ENCODE data around the gene DPP3.
"Not testable (repeated sequence)": the region's sequence is repeated elsewhere in the genome, so short reads cannot be mapped to it uniquely, and the experiment has no call there.

The DPP3 gene, protein sequence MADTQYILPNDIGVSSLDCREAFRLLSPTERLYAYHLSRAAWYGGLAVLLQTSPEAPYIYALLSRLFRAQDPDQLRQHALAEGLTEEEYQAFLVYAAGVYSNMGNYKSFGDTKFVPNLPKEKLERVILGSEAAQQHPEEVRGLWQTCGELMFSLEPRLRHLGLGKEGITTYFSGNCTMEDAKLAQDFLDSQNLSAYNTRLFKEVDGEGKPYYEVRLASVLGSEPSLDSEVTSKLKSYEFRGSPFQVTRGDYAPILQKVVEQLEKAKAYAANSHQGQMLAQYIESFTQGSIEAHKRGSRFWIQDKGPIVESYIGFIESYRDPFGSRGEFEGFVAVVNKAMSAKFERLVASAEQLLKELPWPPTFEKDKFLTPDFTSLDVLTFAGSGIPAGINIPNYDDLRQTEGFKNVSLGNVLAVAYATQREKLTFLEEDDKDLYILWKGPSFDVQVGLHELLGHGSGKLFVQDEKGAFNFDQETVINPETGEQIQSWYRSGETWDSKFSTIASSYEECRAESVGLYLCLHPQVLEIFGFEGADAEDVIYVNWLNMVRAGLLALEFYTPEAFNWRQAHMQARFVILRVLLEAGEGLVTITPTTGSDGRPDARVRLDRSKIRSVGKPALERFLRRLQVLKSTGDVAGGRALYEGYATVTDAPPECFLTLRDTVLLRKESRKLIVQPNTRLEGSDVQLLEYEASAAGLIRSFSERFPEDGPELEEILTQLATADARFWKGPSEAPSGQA
- total RNA-seq: 38.5 to 114 (median 73.2) reads per million in 18 experiments

- DNase-seq: peak; percentile 98 to 99
Observed at GRCh38 chr11:66480117-66480938, at the start of gene DPP3. TSS of gene DPP3 (plus strand) at chr11:66480434. CDS start at chr11:66482201, 1,767 bp downstream.

DNA sequence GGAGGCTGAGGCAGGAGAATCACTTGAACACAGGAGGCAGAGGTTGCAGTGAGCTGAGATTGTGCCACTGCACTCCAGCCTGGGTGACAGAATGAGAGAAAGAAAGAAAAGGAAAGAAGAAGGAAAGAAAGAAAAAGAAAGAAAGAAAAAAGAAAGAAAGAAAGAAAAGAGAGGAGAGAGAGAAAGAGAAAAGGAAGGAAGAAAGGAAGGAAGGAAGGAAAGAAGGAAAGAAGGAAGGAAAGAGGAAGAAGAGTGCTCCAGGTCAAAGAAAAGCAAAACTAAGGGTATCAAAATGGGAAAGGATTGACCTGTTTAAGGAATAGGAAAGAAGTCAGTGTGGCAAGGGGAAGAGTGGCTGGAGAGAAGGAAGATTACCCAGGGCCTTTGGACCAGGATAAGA lies 48.9 kb upstream of the DPP3 start:
- not testable (repeated sequence) for DNase-seq

GRCh38 chr11:66431871-66432329 lies 48.3 kb upstream of the DPP3 start:
- DNase-seq: peak; percentile 25 to 32

GRCh38 chr11:66432597-66432996 lies 47.6 kb upstream of the DPP3 start:
- peak; percentile 72 to 84 for DNase-seq

GRCh38 chr11:66437979-66438503 lies 42.2 kb upstream of the DPP3 start:
- no peak for DNase-seq

- DNase-seq: peak; percentile 91 to 93
Observed at GRCh38 chr11:66438504-66439466, 41.4 kb upstream of the DPP3 start, which contains the start of gene MRPL11. TSS of gene MRPL11 (minus strand) at chr11:66438848. CDS start at chr11:66438754, 94 bp downstream.

DNA sequence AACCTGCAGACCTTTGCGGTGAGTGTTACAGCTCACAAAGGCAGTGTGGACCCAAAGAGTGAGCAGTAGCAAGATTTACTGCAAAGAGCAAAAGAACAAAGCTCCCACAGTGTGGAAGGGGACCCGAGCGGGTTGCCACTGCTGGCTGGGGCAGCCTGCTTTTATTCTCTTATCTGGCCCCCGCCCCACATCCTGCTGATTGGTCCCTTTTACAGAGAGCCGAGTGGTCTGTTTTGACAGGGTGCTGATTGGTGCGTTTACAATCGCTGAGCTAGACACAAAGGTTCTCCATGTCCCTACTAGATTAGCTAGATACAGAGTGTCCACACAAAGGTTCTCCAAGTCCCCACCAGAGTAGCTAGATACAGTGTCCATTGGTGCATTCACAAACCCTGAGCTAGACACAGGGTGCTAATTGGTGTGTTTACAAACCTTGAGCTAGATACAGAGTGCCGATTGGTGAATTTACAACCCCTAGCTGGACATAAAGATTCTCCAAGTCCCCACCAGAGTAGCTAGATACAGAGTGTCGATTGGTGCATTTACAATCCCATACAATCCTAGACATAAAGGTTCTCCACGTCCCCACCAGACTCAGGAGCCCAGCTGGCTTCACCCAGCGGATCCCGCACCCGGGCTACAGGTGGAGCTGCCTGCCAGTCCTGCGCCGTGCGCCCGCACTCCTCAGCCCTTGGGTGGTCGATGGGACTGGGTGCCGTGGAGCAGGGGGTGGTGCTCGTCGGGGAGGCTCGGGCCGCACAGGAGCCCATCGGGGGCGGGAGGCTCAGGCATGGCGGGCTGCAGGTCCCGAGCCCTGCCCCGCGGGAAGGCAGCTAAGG lies 39.9 kb upstream of the DPP3 start:
- DNase-seq: not testable (repeated sequence)

DNA sequence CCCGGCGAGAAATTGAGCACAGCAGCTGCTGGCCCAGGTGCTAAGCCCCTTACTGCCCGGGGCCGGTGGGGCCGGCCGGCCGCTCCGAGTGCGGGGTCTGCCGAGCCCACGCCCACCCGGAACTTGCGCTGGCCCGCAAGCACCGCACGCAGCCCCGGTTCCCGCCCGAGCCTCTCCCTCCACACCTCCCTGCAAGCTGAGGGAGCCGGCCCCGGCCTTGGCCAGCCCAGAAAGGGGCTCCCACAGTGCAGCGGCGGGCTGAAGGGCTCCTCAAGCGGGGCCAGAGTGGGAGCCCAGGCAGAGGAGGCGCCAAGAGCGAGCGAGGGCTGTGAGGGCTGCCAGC lies 39.3 kb upstream of the DPP3 start:
- DNase-seq: not testable (repeated sequence)

DNA sequence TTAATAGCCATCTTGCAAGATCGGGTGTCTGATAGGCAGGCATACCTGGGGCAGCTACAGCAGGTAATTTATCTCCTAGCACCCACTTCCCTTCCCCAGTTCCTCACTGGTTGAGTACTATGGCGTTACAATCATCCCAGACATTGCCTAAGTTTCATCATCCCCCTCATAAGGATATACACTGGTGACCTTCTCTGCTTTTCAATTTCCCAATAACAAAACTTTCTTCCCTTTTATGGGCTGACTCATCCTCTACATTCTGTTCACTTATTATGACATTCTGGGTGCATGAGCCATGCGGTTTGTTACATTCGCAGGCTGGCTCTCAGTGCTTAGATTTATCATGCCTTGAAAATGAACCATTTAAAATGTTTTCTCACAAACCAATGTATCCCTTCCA lies 36.6 kb upstream of the DPP3 start:
- DNase-seq: peak; percentile 90 to 97

GRCh38 chr11:66447012-66447411 lies 33.2 kb upstream of the DPP3 start:
- DNase-seq: no peak

- DNase-seq: no peak
Observed at GRCh38 chr11:66448523-66448922, 31.7 kb upstream of the DPP3 start.

DNA sequence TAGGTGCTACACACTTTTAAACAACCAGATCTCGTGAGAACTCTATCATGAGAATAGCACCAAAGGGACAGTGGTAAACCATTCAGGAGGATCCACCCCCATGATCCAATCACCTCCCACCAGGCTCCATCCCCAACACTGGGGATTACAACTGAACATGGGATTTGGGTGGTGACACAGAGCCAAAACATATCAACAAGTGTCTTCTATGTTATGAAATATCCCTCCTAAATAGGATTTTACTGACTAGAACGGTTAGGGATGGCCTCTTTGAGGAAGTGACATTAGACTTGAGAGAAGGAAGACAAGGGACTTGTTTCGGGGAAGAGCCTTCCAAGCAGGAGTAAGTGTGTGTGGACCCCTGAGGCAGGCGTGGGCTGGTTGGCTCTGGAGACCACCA lies 29.7 kb upstream of the DPP3 start:
- DNase-seq: peak; percentile 77 to 79

- no peak for DNase-seq
Observed at GRCh38 chr11:66451663-66452062, 28.6 kb upstream of the DPP3 start.

DNA sequence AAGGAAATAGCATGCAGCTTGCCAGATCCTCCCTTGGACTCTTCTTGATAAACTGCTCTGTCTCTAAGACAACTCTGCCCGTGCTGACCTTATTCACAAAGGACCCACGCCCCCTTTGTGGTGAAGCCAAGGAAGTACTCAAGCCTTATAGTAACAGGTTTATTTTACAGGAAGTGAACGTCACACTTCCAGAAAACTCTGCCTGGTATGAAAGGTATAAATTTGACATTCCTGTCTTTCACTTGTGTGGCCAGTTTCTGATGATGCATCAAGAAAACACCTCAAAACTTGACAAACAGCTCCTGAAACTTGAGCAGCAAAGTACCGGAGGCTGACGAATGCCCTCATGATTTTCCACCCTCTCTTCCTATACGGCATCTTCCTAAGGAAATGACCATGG lies 26.0 kb upstream of the DPP3 start:
- no peak for DNase-seq

DNA sequence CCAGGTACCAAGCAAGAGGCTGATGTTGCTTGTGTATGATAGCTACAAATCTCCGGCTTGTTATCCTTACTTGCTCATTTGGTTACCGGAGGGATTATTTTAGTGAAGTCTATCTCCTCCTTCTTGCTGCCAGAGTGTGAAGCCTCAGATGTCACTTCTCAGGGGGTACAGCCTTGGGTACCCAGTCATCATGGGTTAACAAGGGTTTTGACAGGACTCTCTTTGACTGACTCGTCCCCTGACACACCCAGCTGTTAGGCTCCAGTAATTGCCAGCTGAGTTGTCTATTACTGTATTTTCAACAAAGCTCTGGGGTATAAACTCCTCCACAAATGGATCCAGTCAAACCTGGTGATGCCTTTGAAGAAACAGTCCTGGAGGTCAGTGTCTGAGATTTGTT lies 25.4 kb upstream of the DPP3 start:
- DNase-seq: no peak

- peak in 1 of 2 donors; percentile 27 for DNase-seq
Observed at GRCh38 chr11:66457826-66458225, 22.4 kb upstream of the DPP3 start.

- peak; percentile 37 to 56 for DNase-seq
Observed at GRCh38 chr11:66459138-66459778, 21.0 kb upstream of the DPP3 start.

GRCh38 chr11:66462010-66462409 lies 18.2 kb upstream of the DPP3 start:
- DNase-seq: no peak

DNA sequence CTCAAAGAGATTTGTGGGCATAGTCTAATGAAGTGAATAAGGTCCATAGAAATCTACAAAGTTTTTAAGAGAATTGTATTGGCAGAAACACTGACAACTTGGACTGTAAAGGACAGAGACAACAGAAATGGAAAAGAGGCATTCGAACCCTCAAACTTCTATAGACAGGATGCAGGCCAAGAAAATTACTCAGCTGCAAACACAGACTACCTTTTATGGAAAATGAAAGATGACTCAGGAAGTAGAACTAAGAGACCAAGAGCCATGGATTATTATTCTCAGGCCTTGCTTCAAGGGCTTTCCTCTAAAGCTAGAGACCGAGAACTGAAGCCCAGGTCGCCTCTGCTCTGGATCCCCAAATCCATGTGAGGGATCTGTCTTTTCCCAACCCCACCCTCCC lies 17.3 kb upstream of the DPP3 start:
- no peak for DNase-seq

GRCh38 chr11:66464116-66464515 lies 16.1 kb upstream of the DPP3 start:
- DNase-seq: not testable (repeated sequence)

Data from inflammatory macrophage (primary cell).